HG03175 (cell line): ENCODE data around the gene PINLYP.
"Not testable (repeated sequence)": the region's sequence is repeated elsewhere in the genome, so short reads cannot be mapped to it uniquely, and the experiment has no call there.

Source experiments
- ATAC-seq: cut with Tn5 transposase; IDR thresholded peaks from one replicate; pipeline ENCODE4 v1.9.1; 2021; ENCODE audit warnings: mild to moderate bottlenecking, moderate library complexity; ENCODE audit not compliant: unreplicated experiment

The PINLYP gene

DNA sequence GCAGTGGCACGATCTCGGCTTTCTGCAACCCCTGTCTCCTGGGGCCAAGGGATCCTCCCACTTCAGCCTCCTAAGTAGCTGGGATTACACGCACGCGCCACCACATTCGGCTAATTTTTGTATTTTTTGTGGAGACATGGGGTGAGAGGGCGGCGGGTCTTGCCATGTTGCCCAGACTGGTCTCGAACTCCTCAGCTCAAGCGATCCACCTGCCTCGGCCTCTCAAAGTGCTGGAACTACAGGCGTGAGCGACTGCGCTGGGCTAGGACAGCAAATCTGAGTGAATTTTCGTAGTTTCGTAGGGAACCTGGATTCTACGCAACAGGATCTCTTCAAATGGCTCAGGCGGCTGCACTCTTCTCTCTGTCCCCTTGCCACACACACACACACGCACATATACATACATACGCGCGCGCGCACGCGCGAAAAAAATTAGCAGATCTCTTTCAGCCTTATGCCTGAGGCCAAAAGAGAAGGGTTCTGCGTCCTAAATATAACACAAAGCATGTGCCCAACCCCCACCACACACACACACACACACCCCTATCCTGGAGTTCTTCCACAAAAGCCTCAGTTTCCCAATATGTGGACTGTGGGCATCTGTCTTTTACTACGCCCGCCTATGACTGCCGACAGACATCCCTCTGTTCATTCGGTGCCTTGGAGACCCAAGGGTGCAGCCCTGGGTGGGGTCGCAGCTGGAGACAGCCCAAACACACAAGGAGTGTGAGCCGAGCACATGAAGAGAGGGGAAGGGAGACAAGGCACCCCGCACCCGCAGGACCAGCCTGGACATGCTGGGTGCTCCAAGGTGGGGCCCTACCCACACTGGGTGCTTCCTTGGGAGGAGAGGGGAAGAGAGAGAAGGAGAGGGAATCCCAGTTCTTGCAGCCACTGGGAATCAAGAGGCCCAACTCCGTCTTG is 616 bp downstream of the PINLYP start:
- ATAC-seq = no peak

DNA sequence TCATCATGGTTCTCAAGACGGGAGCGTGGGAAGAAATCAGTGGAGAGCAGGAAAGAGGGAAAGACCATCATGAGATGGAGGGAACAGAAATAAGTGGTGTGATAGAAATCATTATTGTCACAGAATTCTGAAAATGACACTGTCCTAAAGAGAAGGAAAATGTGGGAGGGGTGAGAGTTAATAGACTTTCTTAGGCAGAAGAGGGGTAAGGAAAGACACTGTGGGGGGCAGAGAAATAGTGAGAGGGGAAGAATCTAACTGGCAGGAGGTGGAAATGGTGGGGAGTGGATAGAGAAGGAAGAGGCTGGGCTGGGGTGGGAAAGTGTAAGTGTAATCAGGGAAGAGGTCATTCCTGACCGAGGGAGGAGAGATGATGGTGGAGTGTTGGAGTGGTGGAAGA is 3.2 kb downstream of the PINLYP start:
- no peak for ATAC-seq

DNA sequence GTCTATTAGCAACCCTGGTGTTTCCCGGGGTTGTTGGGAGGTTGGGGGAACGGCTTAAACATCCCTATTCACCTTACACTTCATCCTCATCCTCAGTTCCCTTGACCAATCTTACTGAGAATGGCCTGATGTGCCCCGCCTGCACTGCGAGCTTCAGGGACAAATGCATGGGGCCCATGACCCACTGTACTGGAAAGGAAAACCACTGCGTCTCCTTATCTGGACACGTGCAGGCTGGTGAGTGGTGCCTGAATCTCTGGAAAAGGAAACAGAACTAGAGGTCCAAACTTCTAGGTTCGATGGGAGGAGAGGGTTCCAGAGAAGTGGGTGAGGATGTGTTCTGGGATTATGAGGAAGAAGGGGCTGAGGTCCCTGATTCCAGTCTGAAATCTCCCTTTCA is 5.9 kb downstream of the PINLYP start:
- no peak for ATAC-seq

DNA sequence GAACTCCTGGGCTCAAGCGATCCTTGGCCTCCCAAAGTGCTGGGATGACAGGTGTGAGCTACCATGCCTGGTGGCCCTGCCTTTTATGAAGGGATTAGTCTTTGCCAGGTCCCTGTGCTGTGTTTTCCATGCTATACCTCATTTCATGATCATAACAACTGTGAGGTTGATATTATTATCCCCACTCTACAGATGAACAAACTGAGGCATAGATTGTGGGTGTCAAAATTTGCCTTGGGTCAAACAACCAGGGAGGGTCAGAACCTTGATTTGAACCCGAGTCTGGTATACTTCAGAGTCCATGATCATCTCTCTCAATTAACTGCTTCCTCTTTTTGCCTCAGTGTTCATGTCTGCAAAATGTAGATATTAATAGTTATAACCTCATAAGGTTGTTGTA is 6.9 kb downstream of the PINLYP start:
- no peak for ATAC-seq

DNA sequence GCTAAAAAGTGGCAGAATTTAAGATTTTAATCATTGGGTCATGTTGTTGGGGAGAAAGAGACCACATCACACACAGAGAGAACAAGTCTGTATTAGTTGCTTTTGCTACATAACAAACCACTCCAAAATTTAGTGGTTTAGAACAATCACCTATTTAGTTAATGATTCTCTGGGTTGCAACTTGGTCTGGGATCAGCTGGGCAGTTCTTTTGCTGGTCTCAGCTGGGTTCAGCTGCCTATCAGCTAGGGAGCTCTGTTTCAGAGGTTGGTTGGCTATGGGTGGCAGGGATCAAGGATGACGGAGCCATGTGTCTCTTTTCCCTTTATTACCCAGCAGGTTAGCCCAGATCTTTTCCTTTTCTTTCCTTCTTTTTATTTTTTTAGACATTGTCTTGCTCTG is 8.9 kb downstream of the PINLYP start:
- ATAC-seq = peak; percentile 60

DNA sequence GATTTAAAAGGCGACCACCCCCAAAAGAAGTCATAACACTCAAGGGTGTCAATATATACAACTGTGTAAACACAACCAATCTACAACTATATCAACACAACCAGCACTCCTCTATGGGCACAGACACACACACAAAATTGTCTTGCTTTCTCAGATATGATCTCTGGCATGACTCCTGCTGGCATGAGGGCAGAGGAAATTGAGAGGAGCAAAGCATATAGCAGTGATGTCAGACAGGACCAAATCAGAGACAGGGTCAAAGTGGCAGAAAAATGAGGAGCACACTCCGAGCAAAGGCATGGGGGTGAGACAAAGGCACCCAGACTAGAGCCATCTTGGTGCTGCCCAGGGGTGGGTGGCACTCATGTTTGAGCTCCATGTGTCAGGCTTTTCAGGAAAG is 10.7 kb downstream of the PINLYP start:
- ATAC-seq = no peak

DNA sequence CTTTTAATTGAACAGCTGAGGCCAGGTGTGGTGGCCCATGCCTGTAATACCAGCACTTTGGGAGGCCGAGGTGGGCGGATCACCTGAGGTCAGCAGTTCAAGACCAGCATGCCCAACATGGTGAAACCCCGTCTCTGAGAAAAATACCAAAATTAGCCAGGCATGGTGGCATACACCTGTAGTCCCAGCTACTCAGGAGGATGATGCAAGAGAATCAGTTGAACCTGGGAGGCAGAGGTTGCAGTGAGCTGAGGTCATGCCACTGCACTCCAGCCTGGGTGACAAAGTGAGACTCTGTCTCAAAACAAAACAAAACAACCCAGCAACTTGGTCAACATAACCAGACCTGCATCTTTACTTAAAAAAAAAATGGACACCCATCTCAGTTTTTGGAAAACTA is 11.4 kb downstream of the PINLYP start:
- not testable (repeated sequence) for ATAC-seq

DNA sequence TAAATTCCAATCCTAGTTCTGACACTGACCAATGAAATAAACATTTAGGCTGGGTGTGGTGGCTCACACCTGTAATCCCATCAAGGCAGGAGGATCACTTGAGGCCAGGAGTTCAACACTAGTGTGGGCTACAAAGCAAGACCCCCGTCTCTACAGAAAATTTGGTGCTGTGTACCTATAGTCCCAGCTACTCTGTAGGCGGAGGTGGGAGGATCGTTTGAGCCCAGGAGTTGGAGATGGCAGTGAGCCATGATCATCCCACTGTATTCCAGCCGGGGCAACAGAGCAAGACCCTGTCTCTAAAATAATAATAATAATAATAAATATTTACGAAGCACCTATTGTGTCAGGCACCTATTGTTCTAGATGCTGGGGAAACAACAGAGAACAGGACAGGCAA is 13.7 kb downstream of the PINLYP start:
- ATAC-seq = no peak

DNA sequence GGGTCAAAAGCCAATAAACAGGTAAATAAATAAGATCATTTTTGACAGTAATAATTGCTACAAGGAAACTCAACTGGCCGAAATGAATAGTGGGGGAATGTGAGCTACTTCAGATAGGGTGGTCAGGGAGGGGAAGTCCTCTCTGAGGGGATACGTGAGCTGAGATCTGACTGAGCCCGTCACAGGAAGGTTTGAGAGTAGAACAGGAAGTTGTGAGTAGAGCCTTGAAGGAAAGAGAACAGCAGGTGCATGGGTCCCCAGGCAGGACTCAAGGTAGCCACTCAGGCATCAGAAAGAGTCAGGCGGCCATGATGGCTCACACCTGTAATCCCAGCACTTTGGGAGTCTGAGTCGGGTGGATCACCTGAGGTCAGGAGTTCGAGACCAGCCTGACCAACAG is 14.1 kb downstream of the PINLYP start:
- no peak for ATAC-seq

DNA sequence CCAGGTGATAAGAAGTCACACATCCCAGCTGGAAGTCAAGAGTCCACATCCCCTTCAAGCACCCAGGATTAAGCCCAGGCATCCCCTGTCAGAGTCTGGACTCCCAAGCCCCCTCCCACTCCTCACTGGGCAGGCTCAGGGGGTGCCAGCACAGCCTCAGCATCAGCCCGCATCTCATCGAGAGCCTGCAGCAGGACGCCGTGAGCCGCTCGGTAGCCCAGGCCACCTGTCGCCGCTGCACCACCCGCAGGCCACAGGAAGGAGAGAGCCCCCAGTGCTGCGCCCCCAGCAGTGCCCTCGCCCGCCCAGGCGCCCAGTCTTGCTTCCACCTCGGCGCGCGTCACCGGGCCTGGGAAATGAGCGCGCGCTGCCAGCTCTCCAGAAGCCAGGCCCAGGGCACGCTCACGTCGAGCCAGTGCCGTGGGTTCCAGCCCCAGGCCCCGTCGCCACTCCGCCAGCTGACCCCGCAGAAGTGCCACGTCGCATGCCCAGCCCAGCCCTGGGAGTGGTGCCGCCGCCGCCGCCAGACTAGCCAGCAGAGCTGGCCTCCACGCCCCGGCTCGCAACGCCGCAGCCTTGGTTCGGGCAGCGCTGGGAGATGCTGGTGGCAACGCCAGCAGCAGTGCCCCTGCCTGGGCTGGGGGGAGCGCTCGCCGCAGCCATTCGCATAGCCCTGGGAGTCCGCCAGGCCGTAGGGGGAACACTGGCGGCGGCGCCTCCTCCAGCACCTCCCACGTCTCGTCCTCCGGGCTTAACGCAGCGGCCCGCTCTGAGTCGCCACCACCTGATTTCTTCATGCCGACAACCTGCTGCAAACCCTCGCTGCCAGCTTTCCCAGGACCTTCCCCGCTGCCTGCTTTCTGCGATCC is 16.5 kb downstream of the PINLYP start:
- no peak for ATAC-seq

DNA sequence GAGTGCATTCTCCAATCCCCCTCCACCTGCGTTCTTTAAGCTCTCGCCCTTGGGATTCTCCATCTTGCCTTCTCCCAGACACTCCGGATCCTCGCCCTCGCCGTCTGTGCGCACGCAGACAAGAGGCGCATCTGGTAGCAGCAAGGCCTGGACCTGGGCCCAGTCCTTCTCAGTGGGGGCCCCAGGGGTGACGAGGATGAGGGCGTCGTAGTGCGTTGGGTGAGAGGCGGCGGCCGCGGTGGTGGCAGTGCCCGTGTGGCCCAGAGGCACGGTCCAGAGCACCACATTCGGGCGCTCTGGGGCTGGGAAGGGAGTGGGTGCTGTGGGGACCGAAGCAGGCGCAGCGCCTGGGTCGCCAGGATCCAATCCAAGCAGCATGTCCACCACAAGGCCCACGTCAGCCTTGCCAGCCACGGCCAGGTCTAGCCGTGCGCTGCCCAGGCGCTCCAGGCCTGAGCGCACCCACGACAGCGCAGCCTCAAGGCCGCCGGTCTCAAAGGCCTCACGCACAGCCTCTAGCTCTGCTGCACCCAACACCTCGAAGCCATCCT is 17.3 kb downstream of the PINLYP start:
- no peak for ATAC-seq

DNA sequence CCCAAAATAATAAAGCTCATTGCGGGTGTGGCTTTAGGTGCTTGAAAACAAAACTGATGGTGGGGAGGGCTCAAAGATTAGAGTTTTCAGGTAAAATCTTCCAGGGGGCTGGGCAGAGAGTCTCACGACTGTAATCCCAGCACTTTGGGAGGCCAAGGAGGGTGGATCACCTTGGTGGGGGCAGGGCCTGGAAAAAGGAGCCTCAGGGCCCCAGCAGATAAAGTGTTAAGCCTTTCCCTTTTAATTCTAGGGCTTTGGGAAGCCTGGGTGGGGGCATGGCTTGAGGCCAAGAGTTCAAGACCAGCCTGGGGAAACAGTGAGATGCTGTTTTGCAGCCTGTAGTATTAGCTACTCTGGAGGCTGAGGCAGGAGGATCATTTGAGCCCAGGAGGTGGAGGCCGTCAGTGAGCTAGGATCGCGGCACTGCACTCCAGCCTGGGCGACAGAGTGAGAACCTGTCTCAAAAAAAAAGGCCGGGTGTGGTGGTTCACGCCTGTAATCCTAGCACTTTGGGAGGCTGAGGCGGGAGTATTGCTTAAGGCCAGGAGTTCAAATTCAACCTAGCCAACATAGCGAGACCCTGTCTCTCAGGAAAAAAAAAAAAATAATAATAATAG is 18.6 kb downstream of the PINLYP start:
- no peak for ATAC-seq

DNA sequence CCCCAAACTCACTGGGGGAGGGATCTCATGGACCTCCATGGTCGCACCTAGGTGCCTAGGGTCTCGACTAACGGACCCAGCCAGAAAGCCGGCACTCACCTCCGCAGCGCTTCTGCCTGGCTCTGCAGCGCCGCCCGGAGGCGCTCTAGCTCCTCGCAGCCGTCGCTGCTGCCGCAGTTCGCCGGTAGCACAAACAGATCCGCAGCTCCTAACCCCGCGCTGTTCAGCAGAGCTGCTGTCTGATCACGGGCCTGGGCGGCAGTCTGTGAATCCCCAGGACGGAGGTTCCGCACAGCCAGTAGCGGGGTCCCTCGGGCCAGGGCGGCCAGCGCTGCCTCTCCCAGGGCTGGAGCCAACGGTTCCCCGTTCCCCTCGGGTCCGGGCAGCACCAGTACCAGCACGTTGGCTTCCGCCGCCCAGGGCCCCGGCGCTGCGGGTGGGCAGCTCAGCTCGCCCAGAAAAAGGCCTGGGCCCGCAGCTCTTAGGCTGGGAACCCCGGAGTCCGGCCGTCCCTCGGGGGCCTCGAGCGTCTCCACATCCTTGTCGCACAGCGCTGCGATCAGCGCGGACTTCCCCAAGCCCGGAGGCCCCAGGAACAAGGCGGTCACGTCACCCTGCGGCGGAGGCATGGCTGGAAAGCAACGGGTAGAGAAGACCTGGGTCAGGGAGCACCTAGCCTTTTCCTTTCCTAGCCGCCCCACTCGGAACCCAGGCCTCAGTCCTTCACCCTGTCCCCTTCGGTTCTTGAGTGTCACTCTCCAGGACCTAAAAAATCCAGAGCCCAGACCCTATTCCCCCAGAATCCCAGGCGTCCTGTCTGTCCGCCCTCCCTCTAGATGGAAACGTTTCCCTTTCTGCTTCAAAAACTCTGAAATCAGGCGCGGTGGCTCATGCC is 19.4 kb downstream of the PINLYP start:
- ATAC-seq = no peak

DNA sequence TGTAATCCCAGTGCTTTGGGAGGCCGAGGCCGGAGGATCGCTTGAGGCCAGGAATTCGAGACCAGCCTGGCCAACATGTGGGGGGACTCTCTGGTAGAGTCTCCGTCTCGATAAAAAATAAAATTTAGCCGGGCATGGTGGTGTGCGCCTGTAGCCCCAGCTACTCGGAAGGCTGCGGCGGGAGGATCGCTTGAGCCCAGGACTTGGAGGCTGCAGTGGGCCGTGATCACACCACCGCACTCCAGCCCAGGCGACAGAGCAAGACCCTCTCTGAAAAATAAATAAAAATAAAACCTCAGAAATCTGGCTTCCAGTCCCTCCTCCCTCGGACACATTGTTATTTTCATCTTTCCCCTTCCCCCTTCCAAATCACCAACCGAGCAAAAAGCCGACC is 20.0 kb downstream of the PINLYP start:
- peak; percentile 15 for ATAC-seq

DNA sequence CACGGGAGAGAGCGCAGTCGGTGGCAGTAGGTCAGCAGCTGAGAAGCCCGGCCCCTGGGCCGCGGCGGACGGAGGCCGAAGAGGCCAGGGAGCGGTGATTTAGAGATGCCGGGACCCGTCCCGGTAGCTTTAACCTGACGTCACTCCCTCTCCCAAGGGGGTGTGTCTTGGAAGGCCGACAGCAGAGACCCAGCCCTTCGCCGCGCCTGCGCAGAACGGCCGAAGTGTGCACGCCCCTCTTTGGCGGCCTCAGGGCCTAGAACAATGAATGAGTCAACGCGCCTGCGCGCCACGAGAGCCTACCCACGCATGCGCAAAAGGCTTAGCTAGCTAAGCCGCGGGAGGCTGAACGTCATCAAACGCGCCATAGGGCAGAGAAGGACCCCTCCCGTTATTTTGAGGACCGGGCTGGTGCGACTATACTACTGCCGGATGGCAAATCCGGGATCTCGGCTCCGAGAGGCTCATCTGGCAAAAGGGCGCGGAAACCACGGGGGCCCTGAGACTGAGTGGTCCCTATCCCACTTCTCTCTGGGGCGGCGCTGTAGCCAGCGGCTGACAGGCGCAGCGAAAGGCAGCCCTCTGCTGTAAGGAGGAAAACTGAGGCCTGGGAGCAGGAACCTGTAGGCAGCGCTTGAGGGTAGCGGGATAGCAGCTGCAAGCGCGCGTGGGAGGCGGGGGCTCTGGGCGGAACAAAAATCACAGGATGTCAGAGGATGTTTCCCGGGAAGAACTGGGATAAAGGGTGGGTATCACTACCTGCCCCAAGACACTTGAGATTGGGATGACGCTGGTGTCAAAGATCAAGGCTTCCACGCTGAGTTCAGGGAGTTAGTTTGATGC is 20.6 kb downstream of the PINLYP start, which contains the start of the genes IRGQ and ZNF576:
Gene IRGQ, minus strand, starts transcription at position 136 of the 843 bp plus-strand sequence. CDS start 796 bp downstream, outside the sequence.
Gene ZNF576, plus strand, starts transcription at position 597 of the 843 bp plus-strand sequence. CDS start 514 bp downstream, outside the sequence.
- ATAC-seq = peak; percentile 83

DNA sequence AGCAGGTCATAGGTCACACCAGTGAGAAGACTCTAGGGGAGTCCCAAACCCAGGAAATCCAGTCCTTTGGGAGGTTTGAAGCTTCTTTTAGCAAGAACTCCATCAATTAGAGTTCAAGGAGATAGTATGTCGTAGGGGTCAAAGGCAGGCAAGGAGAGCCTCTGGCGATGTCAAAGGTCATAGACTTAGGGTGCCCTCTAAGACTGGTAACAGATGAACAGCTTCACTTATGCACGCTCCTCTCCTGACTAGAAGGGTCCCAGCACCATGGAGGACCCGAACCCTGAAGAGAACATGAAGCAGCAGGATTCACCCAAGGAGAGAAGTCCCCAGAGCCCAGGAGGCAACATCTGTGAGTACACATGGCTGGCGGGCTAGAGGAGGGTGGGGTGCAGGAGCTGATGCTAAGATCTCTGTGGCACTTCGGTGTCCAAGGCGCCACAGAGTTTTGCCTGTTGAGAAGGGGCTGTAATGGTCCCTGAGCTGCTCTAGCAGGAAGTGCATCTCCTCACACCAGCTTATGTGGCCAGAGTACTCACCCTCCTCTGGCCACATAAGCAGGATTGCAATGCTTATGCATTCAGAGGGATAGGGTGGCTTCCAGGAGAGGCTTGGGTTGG is 21.4 kb downstream of the PINLYP start:
- ATAC-seq = no peak

DNA sequence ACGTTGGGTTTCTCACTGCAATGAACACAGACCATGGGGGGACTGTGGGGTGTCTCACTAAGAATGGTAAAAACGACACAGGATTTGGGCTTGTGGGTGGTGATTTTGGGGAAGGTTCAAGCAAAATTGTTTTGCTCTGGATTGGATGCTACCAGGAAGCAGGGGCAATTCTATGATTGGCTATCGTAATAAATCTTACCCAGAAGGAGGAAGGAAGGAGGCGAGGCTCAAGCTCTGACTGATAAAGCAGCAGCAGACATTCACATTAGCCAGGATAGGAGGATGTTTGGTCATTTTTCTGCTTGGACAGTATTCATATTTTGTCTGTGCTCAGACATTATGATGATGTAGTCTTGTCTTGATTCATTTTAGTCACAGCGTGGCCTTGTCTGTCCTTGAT is 22.3 kb downstream of the PINLYP start:
- ATAC-seq = no peak

DNA sequence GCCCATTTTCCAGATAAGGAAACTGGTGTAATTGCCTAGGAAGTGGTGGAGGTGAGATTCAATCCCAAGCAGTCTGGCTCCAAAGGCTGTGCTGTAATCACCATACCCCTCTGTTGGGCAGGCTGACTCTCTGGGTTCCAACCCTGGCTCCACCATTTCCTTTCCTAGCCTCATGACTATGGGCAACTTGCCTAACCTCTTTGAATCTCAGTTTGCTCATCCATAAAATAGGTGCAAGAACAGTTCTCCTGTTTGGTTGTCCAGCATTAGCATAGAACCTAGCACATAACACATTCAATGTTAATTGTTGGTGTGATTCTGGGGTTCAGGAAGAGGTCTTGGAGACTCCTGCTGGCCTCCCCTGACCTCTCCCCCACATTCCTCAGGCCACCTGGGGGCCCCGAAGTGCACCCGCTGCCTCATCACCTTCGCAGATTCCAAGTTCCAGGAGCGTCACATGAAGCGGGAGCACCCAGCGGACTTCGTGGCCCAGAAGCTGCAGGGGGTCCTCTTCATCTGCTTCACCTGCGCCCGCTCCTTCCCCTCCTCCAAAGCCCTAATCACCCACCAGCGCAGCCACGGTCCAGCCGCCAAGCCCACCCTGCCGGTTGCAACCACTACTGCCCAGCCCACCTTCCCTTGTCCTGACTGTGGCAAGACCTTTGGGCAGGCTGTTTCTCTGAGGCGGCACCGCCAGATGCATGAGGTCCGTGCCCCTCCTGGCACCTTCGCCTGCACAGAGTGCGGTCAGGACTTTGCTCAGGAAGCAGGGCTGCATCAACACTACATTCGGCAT is 23.0 kb downstream of the PINLYP start:
- ATAC-seq = no peak
